PFSK-1 (cell line): ENCODE data around the gene SHANK2.

Experiments
- FOXP2 ChIP-seq: optimal IDR thresholded peaks from 2 replicates; pipeline ENCODE3; 2011; ENCODE audit warnings: borderline replicate concordance, control low read depth, inconsistent platforms; ENCODE audit not compliant: insufficient read depth; ENCODE audit errors: extremely low read length, extremely low read depth
- POLR2AphosphoS5 ChIP-seq: IDR thresholded peaks from 2 replicates; pipeline ENCODE4 v1.6.1; 2012; ENCODE audit warnings: low read depth, mild to moderate bottlenecking, control low read depth, low read length, moderate library complexity
- REST ChIP-seq, 2 experiments: IDR thresholded peaks; 2 replicates each; pipeline versions ENCODE4 v1.6.1 to v1.8.0; 2011 to 2012; ENCODE audit warnings: low read depth in 2 of 2, low read length in 2 of 2, control low read depth in 1 of 2, inconsistent platforms in 1 of 2, mild to moderate bottlenecking in 1 of 2, moderate library complexity in 1 of 2; ENCODE audit not compliant: insufficient read depth in 1 of 2
- SIN3A ChIP-seq: IDR thresholded peaks from 2 replicates; pipeline ENCODE4 v1.6.1; 2012; ENCODE audit warnings: mild to moderate bottlenecking, low read length, moderate library complexity, borderline replicate concordance; ENCODE audit not compliant: insufficient read depth
- TAF1 ChIP-seq: IDR thresholded peaks from 2 replicates; pipeline ENCODE4 v1.6.1; 2012; ENCODE audit warnings: low read length, control low read depth, borderline replicate concordance; ENCODE audit not compliant: insufficient read depth

SHANK2 gene

GRCh38 chr11:71248251-71248570, 4.2 kb downstream of the SHANK2 start:
- TF ChIP-seq REST (IDR thresholded peaks at IDR 0.05; ENCODE audit: insufficient read depth in 1 of 2, low read depth in 2 of 2, low read length in 2 of 2) (no peak), SIN3A (no peak), FOXP2 (no peak), TAF1 (no peak), POLR2AphosphoS5 (no peak)

- no peak for TF ChIP-seq POLR2AphosphoS5
- TF ChIP-seq SIN3A, result no peak
These were observed 4.7 kb downstream of the SHANK2 start for GRCh38 chr11:71247551-71248250.

DNA sequence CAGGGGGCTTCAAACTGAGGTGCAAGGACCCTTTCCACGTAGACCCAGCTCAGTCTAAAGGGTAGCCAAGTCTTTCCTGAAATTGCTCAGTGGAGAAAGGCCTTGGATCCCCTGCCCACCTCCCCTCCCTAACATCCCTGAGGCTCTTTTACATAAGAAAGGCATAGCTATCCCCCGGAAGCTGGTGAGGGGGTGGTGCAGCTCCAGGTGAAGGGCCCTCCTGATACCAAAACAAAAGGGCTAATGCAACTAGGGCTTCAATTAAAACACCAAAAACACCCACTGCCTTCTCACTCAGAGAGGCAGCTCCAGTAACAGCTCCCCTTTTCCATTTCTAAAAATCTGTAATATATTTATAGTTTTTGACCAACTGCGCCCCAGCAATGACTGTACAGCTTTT, 5.8 kb downstream of the SHANK2 start:
- TF ChIP-seq SIN3A (no peak), POLR2AphosphoS5 (no peak), REST (IDR thresholded peaks at IDR 0.05; ENCODE audit: insufficient read depth in 1 of 2, low read depth in 2 of 2, low read length in 2 of 2) (no peak), FOXP2 (no peak), TAF1 (no peak)

DNA sequence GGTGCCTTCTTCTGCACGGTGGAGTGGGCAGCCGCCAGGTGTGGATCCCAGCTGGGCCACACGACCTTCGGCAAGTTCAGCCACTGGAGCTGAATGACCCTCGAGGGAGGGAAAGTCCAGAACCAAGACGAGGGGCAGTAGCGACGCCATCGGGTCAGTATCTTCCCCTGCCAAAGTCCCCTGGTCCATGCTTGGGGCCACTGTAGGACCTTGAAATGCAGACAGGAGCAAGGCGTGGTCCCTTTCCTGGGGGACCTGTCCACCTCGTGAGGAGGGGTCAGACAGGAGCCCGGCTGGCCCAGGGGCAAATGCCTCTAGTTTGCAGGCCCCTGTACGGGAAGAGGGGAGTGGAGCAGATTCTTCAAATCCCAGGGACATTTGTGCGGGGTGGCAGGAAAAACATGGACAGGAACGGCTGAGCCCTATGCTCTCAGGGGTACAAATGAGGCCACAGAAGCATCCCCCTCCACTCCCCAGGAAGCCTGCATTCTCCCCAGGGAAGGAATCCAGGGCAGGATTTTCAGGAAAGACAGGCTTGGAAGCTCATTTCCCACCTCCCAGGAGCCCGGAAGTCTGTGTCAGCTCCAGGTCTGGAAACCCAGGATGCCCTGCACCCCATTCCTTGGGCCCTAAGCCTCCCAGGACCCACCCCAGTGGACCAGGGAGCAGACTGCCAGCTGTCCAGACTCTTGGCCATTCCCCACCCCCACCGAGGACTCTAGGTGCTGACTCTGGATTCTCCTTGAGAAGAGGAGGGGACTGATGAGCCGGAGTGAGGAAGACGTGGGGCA, 6.6 kb downstream of the SHANK2 start:
- TF ChIP-seq POLR2AphosphoS5 (no peak), REST (IDR thresholded peaks at IDR 0.05; ENCODE audit: insufficient read depth in 1 of 2, low read depth in 2 of 2, low read length in 2 of 2) (no peak), TAF1 (no peak)

- TF ChIP-seq FOXP2 (no peak), TAF1 (no peak), POLR2AphosphoS5 (no peak), REST (IDR thresholded peaks at IDR 0.05; ENCODE audit: insufficient read depth in 1 of 2, low read depth in 2 of 2, low read length in 2 of 2) (no peak), SIN3A (no peak)
These were observed 8.1 kb downstream of the SHANK2 start for GRCh38 chr11:71244116-71244810.
